Measurements from ENCODE around the gene ACO1. TPM values are rescaled to one million over a fixed set of nuclear protein-coding genes. Genes with fewer than 3 reads are reported as not detected.
A peak's percentile ranks its signal among the peaks of the same experiment; 100 is the strongest.

Gene ACO1
- total RNA-seq, 1 experiment from 2014 or later: 36.2 TPM

GRCh38 chr9:32502464-32502863, 118.0 kb downstream of the ACO1 start:
- intact Hi-C loops (cut with micrococcal nuclease): no loop called here
- H3K9ac ChIP-seq (ENCODE audit: low read length): no peak overlapping the region
- H3K79me2 ChIP-seq (ENCODE audit: insufficient read depth, low read length): no peaks in the 10 kb centered on the region; the same call in 1 of the 2 replicates
- peaks cover 8 to 33% of the 10 kb centered on the region in 2 experiments; a peak in 3 of 4 replicates for H3K4me1 ChIP-seq (ENCODE audit: control insufficient read depth in 1 of 2, insufficient read depth in 2 of 2, low read length in 2 of 2)
- H4K20me1 ChIP-seq (ENCODE audit: insufficient read depth): no peaks in the 10 kb centered on the region
- DNase-seq (ENCODE audit: low read depth, low spot score) (peak; percentile 41), ATAC-seq (peak; percentile 84)
- no peaks in the 10 kb centered on the region for H3K9me3 ChIP-seq (ENCODE audit: control insufficient read depth in 1 of 2, insufficient read depth in 1 of 2, low read depth in 1 of 2, low read length in 2 of 2)
- no peak overlapping the region for H3K27ac ChIP-seq (ENCODE audit: low read depth, low read length)
- BruUV-seq (replicated peaks): no TSS peak
- H2AFZ ChIP-seq (ENCODE audit: low read depth, low read length, poor library complexity, severe bottlenecking): no peak overlapping the region
- H3K36me3 ChIP-seq (ENCODE audit: control insufficient read depth in 1 of 2, insufficient read depth in 2 of 2, low read length in 2 of 2): no peaks in the 10 kb centered on the region
- ChIA-PET POLR2A (no interaction called here), RAD21 (ENCODE audit: low non-redundant PET in 1 of 2, low total read pairs in 2 of 2, uncharacterized antibody in 2 of 2, unreplicated experiment in 2 of 2) (no interaction called here), CTCF (no interaction called here)
- H3K4me2 ChIP-seq (ENCODE audit: low read length): peak overlapping the region; percentile 54
- H3K9me2 ChIP-seq (ENCODE audit: insufficient read depth): no peaks in the 10 kb centered on the region
- no peaks in the 10 kb centered on the region for H3K27me3 ChIP-seq (ENCODE audit: insufficient read depth, low read length)
- peak overlapping the region in 1 of 2 experiments; percentile 22; a peak in 1 of 4 replicates for H3K4me3 ChIP-seq (replicated peaks in 1 of 2; ENCODE audit: low read depth in 1 of 2, low read length in 2 of 2)
- TF ChIP-seq ZBTB33 (IDR thresholded peaks at IDR 0.05; ENCODE audit: extremely low read depth, insufficient replicate concordance, low read length) (no peak), ZFX (IDR thresholded peaks at IDR 0.05) (no peak), SRF (IDR thresholded peaks at IDR 0.05; ENCODE audit: low read depth) (0 out of 2 replicates have a peak, but pooled peaks have one; percentile 17), CBX3 (IDR thresholded peaks at IDR 0.05; ENCODE audit: low read depth) (peak; percentile 69), MAX (IDR thresholded peaks at IDR 0.05) (0 out of 2 replicates have a peak, but pooled peaks have one; percentile 27), ATF3 (IDR thresholded peaks at IDR 0.05) (no peak), TCF7L2 (IDR thresholded peaks at IDR 0.05; ENCODE audit: borderline replicate concordance, extremely low read depth, insufficient read depth, insufficient read length) (no peak), ZNF274 (IDR thresholded peaks at IDR 0.05; ENCODE audit: low read depth, low read length) (no peak), YY1 (IDR thresholded peaks at IDR 0.05; ENCODE audit: extremely low read depth, insufficient replicate concordance, low read depth, low read length) (no peak), EGR1 (IDR thresholded peaks at IDR 0.05; ENCODE audit: low read depth) (no peak), FOSL1 (IDR thresholded peaks at IDR 0.05; ENCODE audit: low read depth) (peak; percentile 19; the same call in 1 of the 2 replicates), SIN3A (IDR thresholded peaks at IDR 0.05; ENCODE audit: low read depth) (no peak), CEBPB (IDR thresholded peaks at IDR 0.05; ENCODE audit: low read depth) (no peak), RAD21 (IDR thresholded peaks at IDR 0.05; ENCODE audit: low read depth) (no peak), CTCF (IDR thresholded peaks at IDR 0.05 in 2 of 3, conservative IDR thresholded peaks at IDR 0.05 in 1 of 3; ENCODE audit: borderline replicate concordance in 1 of 3, insufficient read depth in 1 of 3, low read depth in 2 of 3, low read length in 2 of 3) (no peak), ELF1 (IDR thresholded peaks at IDR 0.05; ENCODE audit: borderline replicate concordance, low read depth) (0 out of 2 replicates have a peak, but pooled peaks have one; percentile 20), POLR2A (IDR thresholded peaks at IDR 0.05; ENCODE audit: borderline replicate concordance, extremely low read depth, insufficient read depth, insufficient read length) (no peak), REST (IDR thresholded peaks at IDR 0.05; ENCODE audit: low read depth) (no peak), JUND (IDR thresholded peaks at IDR 0.05) (no peak), EZH2 (IDR thresholded peaks at IDR 0.05) (no peak), EZH2phosphoT487 (IDR thresholded peaks at IDR 0.05; ENCODE audit: borderline replicate concordance) (no peak), SP1 (IDR thresholded peaks at IDR 0.05; ENCODE audit: low read depth) (peak; percentile 28; the same call in 1 of the 2 replicates)
